ENCODE results near the gene SLC35D1.

- TF ChIP-seq, protein P1, sequence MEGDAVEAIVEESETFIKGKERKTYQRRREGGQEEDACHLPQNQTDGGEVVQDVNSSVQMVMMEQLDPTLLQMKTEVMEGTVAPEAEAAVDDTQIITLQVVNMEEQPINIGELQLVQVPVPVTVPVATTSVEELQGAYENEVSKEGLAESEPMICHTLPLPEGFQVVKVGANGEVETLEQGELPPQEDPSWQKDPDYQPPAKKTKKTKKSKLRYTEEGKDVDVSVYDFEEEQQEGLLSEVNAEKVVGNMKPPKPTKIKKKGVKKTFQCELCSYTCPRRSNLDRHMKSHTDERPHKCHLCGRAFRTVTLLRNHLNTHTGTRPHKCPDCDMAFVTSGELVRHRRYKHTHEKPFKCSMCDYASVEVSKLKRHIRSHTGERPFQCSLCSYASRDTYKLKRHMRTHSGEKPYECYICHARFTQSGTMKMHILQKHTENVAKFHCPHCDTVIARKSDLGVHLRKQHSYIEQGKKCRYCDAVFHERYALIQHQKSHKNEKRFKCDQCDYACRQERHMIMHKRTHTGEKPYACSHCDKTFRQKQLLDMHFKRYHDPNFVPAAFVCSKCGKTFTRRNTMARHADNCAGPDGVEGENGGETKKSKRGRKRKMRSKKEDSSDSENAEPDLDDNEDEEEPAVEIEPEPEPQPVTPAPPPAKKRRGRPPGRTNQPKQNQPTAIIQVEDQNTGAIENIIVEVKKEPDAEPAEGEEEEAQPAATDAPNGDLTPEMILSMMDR (IDR thresholded peaks at IDR 0.05; ENCODE audit: low read length), result no peak
- TF ChIP-seq EZH2 (IDR thresholded peaks at IDR 0.05; ENCODE audit: borderline replicate concordance, low read length), result no peak
These were observed 7.3 kb upstream of the SLC35D1 start for GRCh38 chr1:67061266-67061665.
